ENCODE data around the gene ROGDI. TPM values are rescaled to one million over a fixed set of nuclear protein-coding genes. Genes with fewer than 3 reads are reported as not detected.

ROGDI gene
- total and polyA plus RNA-seq, 2 experiments from 2014 or later, result 21.2 to 48.2 TPM

GRCh38 chr16:4811773-4812172, 9.3 kb upstream of the ROGDI start:
- TF ChIP-seq EZH2phosphoT487 (IDR thresholded peaks at IDR 0.05; ENCODE audit: low read depth, severe bottlenecking, unreplicated experiment) (no peak), EZH2 (IDR thresholded peaks at IDR 0.05; ENCODE audit: borderline replicate concordance) (no peak)
- TF ChIP-seq, protein P1, sequence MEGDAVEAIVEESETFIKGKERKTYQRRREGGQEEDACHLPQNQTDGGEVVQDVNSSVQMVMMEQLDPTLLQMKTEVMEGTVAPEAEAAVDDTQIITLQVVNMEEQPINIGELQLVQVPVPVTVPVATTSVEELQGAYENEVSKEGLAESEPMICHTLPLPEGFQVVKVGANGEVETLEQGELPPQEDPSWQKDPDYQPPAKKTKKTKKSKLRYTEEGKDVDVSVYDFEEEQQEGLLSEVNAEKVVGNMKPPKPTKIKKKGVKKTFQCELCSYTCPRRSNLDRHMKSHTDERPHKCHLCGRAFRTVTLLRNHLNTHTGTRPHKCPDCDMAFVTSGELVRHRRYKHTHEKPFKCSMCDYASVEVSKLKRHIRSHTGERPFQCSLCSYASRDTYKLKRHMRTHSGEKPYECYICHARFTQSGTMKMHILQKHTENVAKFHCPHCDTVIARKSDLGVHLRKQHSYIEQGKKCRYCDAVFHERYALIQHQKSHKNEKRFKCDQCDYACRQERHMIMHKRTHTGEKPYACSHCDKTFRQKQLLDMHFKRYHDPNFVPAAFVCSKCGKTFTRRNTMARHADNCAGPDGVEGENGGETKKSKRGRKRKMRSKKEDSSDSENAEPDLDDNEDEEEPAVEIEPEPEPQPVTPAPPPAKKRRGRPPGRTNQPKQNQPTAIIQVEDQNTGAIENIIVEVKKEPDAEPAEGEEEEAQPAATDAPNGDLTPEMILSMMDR (IDR thresholded peaks at IDR 0.05; ENCODE audit: poor library complexity), result no peak
- Histone ChIP-seq H3K36me3 (replicated peaks; ENCODE audit: insufficient read depth, low read depth) (no peaks in the 10 kb centered on the region), H3K9me3 (ENCODE audit: low read depth) (no peaks in the 10 kb centered on the region), H2AFZ (no peak overlapping the region), H3K27me3 (no peaks in the 10 kb centered on the region), H3K4me3 (no peak overlapping the region), H3K4me1 (ENCODE audit: insufficient read depth) (no peaks in the 10 kb centered on the region), H3K9me2 (replicated peaks; ENCODE audit: insufficient read depth) (no peaks in the 10 kb centered on the region), H3K79me2 (no peaks in the 10 kb centered on the region), H3K4me2 (no peak overlapping the region), H3K27ac (no peak overlapping the region), H4K20me1 (ENCODE audit: insufficient read depth, poor library complexity, severe bottlenecking) (no peaks in the 10 kb centered on the region)
- 94% methylated on average over 9 of the region's 9 CpGs for WGBS (ENCODE audit: low lambda C conversion rate, missing lambda C conversion rate)
- no peak for DNase-seq (ENCODE audit: low spot score)

GRCh38 chr16:4811242-4811641, 8.8 kb upstream of the ROGDI start:
- Histone ChIP-seq H3K27ac (no peak overlapping the region), H3K4me1 (ENCODE audit: insufficient read depth) (no peaks in the 10 kb centered on the region), H2AFZ (no peak overlapping the region), H3K27me3 (no peaks in the 10 kb centered on the region), H3K9me2 (replicated peaks; ENCODE audit: insufficient read depth) (no peaks in the 10 kb centered on the region), H3K4me3 (no peak overlapping the region), H3K9me3 (ENCODE audit: low read depth) (no peaks in the 10 kb centered on the region), H3K4me2 (no peak overlapping the region), H3K79me2 (no peaks in the 10 kb centered on the region), H4K20me1 (ENCODE audit: insufficient read depth, poor library complexity, severe bottlenecking) (no peaks in the 10 kb centered on the region), H3K36me3 (replicated peaks; ENCODE audit: insufficient read depth, low read depth) (no peaks in the 10 kb centered on the region)
- no peak for DNase-seq (ENCODE audit: low spot score)
- TF ChIP-seq EZH2phosphoT487 (IDR thresholded peaks at IDR 0.05; ENCODE audit: low read depth, severe bottlenecking, unreplicated experiment) (no peak), EZH2 (IDR thresholded peaks at IDR 0.05; ENCODE audit: borderline replicate concordance) (no peak)
- TF ChIP-seq, protein P1 (IDR thresholded peaks at IDR 0.05; ENCODE audit: poor library complexity), result no peak
- WGBS (ENCODE audit: low lambda C conversion rate, missing lambda C conversion rate), result 96% methylated on average over 3 of the region's 3 CpGs

- DNase-seq (ENCODE audit: low spot score), result no peak
- Histone ChIP-seq H4K20me1 (ENCODE audit: insufficient read depth, poor library complexity, severe bottlenecking) (no peaks in the 10 kb centered on the region), H3K79me2 (no peaks in the 10 kb centered on the region), H3K9me3 (ENCODE audit: low read depth) (no peaks in the 10 kb centered on the region), H3K27me3 (no peaks in the 10 kb centered on the region), H3K36me3 (replicated peaks; ENCODE audit: insufficient read depth, low read depth) (no peaks in the 10 kb centered on the region), H2AFZ (no peak overlapping the region), H3K9me2 (replicated peaks; ENCODE audit: insufficient read depth) (no peaks in the 10 kb centered on the region), H3K4me2 (no peak overlapping the region), H3K27ac (no peak overlapping the region), H3K4me1 (ENCODE audit: insufficient read depth) (peaks cover 18% of the 10 kb centered on the region), H3K4me3 (no peak overlapping the region)
- WGBS (ENCODE audit: low lambda C conversion rate, missing lambda C conversion rate), result 88% methylated on average over 6 of the region's 6 CpGs
- no peak for TF ChIP-seq EZH2 (IDR thresholded peaks at IDR 0.05; ENCODE audit: borderline replicate concordance)
- TF ChIP-seq EZH2phosphoT487 (IDR thresholded peaks at IDR 0.05; ENCODE audit: low read depth, severe bottlenecking, unreplicated experiment), result no peak
- TF ChIP-seq, protein P1 (IDR thresholded peaks at IDR 0.05; ENCODE audit: poor library complexity), result no peak
Observed at GRCh38 chr16:4806280-4806679, 3.8 kb upstream of the ROGDI start.

DNA sequence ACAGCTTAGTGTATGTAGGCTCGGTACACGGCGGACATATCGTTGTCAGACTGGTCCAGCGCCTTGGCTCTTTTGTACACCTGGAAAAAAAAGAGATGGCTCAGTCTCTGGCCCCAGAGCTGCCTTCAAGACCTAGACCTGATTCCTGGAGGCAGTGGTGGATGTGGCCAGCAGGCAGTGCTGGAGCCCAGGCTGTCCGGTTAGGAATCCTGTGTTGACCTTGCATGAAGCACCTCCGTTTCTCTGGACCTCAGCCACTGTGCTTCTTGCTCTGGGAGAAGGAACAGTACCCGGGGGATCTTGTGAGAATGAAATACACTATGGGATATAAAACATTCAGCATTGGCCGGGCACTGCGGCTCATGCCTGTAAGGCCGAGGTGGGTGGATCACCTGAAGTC, 2.8 kb upstream of the ROGDI start:
- 89% methylated on average over 6 of the region's 11 CpGs for WGBS (ENCODE audit: low lambda C conversion rate, missing lambda C conversion rate)
- Histone ChIP-seq H3K27me3 (no peaks in the 10 kb centered on the region), H3K4me2 (peak overlapping the region; percentile 91), H3K9me2 (replicated peaks; ENCODE audit: insufficient read depth) (no peaks in the 10 kb centered on the region), H3K36me3 (replicated peaks; ENCODE audit: insufficient read depth, low read depth) (no peaks in the 10 kb centered on the region), H3K27ac (peak overlapping the region; percentile 37), H3K9me3 (ENCODE audit: low read depth) (no peaks in the 10 kb centered on the region), H3K79me2 (peaks cover 3% of the 10 kb centered on the region), H4K20me1 (ENCODE audit: insufficient read depth, poor library complexity, severe bottlenecking) (no peaks in the 10 kb centered on the region), H2AFZ (no peak overlapping the region), H3K4me3 (no peak overlapping the region), H3K4me1 (ENCODE audit: insufficient read depth) (peaks cover 21% of the 10 kb centered on the region)
- no peak for DNase-seq (ENCODE audit: low spot score)
- TF ChIP-seq EZH2 (IDR thresholded peaks at IDR 0.05; ENCODE audit: borderline replicate concordance) (no peak), EZH2phosphoT487 (IDR thresholded peaks at IDR 0.05; ENCODE audit: low read depth, severe bottlenecking, unreplicated experiment) (no peak)
- TF ChIP-seq, protein P1 (IDR thresholded peaks at IDR 0.05; ENCODE audit: poor library complexity), result no peak

All from hepatocyte (in vitro differentiated cells).